ENCODE data around the gene TBC1D5. TPM values are rescaled to one million over a fixed set of nuclear protein-coding genes. Genes with fewer than 3 reads are reported as not detected.
"Not testable (repeated sequence)": the region's sequence is repeated elsewhere in the genome, so short reads cannot be mapped to it uniquely, and the experiment has no call there.

TBC1D5 gene
- total RNA-seq, 2 donors from 2014 or later: 45.3 to 53.7 TPM

DNA sequence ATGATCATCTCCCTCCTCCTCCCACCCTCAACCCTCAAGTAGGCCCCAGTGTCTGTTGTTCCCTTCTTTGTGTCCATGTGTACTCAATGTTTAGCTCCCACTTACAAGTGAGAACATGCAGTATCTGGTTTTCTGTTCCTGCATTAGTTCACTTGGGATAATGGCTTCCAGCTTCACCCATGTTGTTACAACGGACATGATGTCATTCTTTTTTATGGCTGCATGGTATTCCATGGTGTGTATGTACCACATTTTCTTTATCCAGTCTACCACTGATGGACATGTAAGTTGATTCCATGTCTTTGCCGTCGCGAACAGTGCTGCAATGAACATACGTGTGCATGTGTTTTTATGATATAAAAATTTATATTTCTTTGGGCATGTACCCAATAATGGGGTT is 16.6 kb downstream of the TBC1D5 start:
- not testable (repeated sequence) for DNase-seq (ENCODE audit: low spot score)
- intact Hi-C loops (cut with DNase I): loop anchor here in 1 of 2 donors (2.0 kb wide), 1 partner anchor 41 kb away; no protein-coding TSS in a partner anchor

DNA sequence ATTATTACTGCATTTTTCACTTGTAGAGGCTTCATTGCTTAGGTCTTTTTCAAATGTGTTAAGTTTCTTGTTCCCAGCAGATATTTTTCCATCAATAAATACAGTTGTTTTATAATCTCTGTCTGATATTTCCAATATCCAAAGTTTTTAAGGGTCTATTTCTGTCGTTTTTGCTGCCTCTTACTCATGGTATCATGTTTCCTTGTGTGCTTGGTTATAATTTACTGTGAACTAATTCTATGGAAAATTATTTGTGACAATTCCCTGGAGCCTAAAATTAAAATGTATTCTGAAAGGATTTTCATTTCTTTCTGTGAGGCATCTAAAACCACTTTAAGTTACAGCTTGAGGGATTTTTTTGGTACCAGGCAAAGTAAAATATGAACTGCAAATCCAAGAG is 17.5 kb downstream of the TBC1D5 start:
- intact Hi-C loops (cut with DNase I): loop anchor here in 1 of 2 donors (2.0 kb wide), 1 partner anchor 40 kb away; no protein-coding TSS in a partner anchor
- DNase-seq (ENCODE audit: low spot score): no peak

DNA sequence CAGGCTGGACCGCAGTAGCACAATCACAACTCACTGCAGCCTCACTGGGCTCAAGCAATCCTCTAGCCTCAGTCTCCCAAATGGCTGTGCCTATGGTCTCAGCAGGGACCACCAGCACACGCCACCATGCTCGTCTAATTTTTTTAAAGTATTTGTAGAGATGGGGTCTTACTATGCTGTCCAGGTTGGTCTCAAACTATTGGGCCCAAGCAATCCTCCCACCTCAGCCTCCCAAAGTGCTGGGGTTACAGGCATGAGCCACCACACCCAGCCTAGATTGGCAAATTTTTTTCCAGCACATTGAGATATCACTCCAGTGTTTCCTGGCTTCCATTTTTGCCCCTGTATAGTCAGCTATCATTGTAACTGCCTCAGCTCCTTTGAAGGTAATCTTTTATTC is 18.3 kb downstream of the TBC1D5 start:
- intact Hi-C loops (cut with DNase I): loop anchor here in 1 of 2 donors (2.0 kb wide), 1 partner anchor 39 kb away; no protein-coding TSS in a partner anchor

DNA sequence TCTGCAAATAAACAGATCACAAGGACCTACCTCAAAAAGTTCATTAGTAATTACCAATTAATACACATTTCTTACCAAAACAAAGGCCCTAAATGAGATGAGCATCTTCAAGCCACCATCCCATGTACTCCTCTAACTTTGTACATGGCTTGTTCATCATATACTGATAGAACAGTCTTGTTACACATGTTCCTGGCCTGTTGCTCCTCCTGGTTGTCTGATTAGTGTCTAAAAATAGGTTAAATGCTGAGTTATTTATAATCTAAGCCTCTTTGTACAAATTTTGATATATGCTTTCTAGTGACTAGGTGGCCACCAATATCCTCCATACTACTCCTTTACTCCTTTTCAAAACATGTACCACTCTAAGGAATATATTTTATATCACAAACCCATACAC is 25.0 kb downstream of the TBC1D5 start:
- intact Hi-C loops (cut with DNase I): no loop called here
- DNase-seq (ENCODE audit: low spot score): no peak

More for the DNA sequence above, 18.3 kb downstream of the TBC1D5 start:
- no peak for DNase-seq (ENCODE audit: low spot score)

DNA sequence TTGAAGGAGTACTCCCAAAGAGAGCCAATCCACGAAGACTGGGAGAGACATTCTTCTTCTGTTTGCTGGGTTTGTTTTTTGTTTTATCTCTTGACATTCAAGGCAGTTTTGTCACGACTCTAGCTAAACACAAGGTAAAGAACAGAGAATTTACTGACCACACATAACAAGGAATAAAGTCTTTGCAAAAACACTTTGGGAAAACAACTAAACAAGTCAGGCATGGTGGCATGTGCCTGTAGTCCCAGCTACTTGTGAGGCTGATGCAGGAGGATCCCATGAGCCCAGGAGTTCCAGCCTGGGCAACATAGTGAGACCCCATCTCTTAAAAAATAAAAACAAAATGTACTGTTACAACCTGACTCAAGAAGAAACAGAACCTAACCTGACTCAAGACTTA is 28.0 kb downstream of the TBC1D5 start:
- intact Hi-C loops (cut with DNase I): no loop called here
- no peak for DNase-seq (ENCODE audit: low spot score)

DNA sequence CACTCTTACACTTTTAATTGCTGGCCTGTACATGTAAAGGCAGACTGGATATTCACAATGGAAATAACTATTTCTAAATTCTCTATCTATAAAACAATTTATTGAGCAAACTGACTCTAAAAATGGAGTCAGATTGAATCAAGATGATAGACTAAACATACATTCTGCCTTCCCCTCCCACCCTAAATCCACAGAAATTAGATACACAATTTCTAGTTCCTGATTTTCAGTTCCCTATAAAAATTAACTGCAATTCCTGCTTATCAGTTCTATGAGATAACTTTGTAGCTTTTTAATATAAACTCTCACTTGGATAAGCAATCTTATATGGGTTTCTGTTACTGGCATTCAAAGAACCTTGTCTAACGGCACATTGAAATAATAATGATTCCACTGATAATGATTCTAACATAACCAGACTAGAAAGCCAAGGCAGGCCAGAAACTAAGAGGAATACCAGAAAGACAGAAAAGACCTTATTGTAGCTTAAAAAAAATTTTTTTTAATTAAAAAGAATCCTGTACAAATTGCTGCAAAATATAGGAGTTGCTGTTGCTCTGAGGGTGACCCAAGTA is 33.1 kb downstream of the TBC1D5 start:
- intact Hi-C loops (cut with DNase I): no loop called here
- no peak for DNase-seq (ENCODE audit: low spot score)

DNA sequence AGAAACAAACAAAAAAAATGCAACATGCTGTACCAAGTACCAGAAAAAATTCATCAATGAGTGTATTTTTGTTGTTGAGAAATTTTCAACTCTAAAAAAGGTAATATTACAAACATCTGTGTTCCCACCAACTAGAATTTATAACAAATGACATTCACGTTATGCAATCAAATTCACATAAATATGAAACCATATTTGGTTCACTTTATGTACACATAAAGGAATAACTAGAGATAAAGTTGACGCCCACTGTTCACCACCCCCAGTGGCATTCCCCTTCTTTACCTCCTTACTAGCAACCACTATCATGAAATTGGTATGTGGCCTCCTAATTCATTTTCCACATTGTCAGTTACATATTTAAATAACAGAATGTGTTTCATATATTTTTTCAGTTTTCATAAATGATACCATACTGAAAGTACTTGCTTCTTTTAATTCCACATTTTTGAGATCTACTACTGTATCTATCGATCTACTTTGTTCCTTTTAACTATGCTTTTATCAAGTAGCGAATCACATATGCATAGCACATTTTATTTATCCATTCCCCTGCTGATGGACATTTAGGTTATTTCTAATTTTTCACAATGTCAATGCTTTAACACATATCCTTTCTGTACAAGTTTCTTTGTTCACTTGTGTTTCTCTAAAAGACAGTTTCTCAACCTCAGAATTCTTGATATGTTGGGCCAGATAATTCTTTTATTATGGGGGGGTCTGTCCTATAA is 34.5 kb downstream of the TBC1D5 start:
- DNase-seq (ENCODE audit: low spot score): no peak

DNA sequence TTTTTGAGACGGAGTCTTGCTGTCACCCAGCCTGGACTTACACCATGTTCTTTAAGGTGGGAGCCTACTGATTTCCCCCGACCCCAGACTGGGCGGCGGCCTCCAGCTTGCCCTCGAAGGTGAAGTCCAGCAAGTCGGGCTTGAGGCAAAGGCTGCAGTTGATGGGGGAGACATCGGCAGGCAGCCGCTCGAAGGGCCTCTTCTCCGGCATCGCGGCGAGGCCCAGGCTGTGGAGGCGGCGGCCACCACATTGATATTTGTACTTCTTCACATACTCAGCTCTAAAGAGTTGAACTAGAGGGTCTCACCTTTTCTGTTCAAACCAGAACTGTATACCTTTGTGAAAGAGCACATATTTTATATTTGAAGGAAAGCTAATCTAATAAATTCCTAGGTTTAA is 36.4 kb downstream of the TBC1D5 start:
- intact Hi-C loops (cut with DNase I); DNase-seq (ENCODE audit: low spot score): not testable (repeated sequence)

More for the DNA sequence above, 34.5 kb downstream of the TBC1D5 start:
- intact Hi-C loops (cut with DNase I): no loop called here

DNA sequence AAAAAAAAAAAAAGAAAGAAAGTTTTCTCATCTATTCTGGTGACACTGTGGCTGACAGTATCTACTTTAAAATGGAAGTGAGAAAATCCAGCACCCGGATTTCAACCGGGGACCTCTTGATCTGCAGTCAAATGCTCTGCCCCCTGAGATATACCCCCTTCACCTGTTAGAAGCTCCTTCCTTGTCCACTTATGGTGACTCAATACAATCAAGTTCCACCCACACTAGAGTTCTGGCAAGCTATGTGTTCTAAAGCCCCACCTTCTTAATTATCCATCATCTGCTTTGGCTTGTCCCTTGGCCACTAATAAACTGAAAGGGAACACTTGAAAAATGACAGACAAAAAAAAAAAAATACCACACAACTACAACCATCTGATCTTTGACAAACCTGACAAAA is 42.6 kb downstream of the TBC1D5 start:
- intact Hi-C loops (cut with DNase I): not testable (repeated sequence)

DNA sequence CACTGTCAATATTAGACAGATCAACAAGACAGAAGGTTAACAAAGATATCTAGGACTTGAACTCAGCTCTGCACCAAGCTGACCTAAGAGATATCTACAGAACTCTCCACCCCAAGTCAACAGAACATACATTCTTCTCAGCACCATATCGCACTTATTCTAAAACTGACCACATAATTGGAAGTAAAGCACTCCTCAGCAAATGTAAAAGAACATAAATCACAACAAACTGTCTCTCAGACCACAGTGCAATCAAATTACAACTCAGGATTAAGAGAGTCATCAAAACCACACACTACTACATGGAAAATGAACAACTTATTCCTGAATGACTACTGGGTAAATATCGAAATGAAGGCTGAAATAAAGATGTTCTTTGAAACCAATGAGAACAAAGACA is 46.8 kb downstream of the TBC1D5 start:
- intact Hi-C loops (cut with DNase I); DNase-seq (ENCODE audit: low spot score): not testable (repeated sequence)

More for the DNA sequence above, 42.6 kb downstream of the TBC1D5 start:
- DNase-seq (ENCODE audit: low spot score): not testable (repeated sequence)

DNA sequence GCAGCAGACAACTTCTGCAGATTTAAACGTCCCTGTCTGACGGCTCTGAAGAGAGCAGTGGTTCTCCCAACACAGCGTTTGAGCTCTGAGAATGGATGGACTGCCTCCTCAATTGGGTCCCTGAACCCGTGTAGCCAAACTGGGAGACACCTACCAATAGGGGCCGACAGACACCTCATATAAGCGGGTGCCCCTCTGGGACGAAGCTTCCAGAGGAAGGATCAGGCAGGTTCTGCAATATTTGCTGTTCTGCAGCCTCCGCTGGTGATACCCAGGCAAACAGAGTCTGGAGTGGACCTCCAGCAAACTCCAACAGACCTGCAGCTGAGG is 48.8 kb downstream of the TBC1D5 start:
- DNase-seq (ENCODE audit: low spot score): not testable (repeated sequence)

DNA sequence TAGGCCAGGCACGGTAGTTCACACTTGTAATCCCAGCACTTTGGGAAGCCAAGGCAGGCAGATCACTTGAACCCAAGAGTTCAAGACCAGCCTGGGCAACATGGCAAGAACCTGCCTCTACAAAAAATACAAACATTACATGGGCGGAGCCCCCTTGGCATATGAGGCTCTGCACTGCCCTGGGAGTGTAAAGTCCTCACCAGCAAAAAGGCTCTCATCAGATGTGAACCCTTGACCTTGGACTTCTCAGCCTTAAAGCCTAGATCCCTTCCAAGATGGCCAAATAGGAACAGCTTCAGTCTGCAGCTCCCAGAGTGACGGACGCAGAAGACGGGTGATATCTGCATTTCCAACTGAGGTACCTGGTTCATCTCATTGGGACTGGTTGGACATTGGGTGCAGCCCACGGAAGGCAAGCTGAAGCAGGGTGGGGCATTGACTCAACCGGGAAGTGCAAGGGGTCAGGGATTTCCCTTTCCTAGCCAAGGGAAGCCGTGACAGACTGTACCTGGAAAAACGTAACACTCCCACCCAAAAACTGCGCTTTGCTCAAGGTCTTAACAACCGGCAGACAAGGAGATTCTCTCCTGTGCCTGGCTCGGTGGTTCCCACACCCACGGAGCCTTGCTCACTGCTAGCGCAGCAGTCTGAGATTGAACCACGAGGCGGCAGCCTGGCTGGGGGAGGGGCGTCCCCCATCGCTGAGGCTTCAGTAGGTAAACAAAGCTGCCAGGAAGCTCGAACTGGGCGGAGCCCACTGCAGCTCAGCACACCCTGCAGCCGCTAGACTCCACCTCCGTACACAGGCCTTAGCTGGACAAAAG is 49.4 kb downstream of the TBC1D5 start:
- not testable (repeated sequence) for DNase-seq (ENCODE audit: low spot score)
- intact Hi-C loops (cut with DNase I): loop anchor here in 1 of 2 donors (2.0 kb wide), 1 partner anchor 56 kb away; no protein-coding TSS in a partner anchor

More for the DNA sequence above, 48.8 kb downstream of the TBC1D5 start:
- intact Hi-C loops (cut with DNase I): loop anchor here in 1 of 2 donors (2.0 kb wide), 1 partner anchor 57 kb away; no protein-coding TSS in a partner anchor

DNA sequence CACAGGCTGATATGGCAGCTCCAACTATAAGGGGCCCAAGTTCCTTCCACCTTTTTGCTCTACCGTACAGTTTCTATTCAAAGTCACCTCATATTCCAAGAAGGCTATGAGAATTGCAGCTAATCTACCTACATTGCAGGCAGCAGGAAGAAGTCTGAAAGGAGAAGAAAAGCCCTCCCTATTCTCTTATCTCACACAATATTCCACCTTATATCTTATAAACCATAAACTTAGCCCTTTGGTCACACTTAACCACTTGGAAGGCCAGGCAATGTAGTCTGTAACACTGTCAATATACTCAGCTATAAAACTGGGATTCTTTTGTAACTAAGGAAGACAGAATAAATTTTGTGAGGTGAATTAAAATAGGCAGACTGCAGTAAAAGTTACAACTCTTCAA is 54.9 kb downstream of the TBC1D5 start:
- no peak for DNase-seq (ENCODE audit: low spot score)
- intact Hi-C loops (cut with DNase I): no loop called here

DNA sequence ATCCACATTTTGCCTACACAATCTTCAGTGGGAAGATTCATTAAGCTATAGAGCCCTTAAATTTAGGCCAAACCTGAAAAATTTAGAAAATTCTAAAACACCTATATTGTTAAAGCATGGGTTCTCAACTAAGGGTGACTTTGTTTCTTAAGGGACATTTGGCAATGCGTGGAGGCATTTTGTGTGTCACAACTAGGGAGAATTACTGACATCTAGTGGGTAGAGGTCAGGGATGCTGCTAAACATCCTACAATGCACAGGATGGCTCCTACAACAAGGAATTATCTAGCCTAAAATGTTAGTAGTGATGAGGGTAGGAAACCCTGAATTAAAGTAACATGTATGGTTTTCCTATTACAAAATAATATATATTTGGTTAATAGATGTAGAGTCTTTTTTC is 55.8 kb downstream of the TBC1D5 start:
- intact Hi-C loops (cut with DNase I): no loop called here
- no peak for DNase-seq (ENCODE audit: low spot score)

DNA sequence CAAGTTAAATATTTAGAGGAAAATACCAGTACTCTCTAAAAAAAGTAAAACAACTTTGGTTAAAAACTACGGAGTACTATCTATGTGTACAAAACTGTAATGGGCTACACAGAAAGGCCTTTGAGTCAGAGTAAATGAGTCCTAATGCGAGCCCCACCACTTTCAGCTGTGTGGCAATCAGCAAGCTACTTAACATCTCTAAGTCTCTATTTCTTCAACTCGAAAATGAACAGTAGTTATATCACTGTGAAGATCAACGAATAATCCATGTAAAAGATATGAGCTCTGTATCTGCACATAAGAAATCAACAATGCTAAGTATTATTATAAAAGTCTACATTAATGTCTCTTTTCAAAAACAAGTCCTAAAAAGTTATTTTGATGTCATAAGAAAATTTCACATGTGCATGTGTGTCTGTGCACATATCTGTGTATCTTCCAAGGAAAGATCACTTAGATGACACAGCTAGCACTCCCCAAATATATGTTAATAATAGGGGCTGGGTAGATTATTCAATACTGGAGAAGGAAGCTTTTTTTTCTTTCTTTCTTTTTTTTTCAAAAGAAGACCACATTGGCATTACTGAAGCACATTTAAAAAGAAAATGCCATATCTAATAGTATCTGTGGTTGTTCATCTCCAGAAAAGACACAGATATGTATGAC is 58.8 kb downstream of the TBC1D5 start:
- DNase-seq (ENCODE audit: low spot score): no peak
- intact Hi-C loops (cut with DNase I): loop anchor here in 1 of 2 donors (2.0 kb wide), 1 partner anchor 41 kb away; no protein-coding TSS in a partner anchor

DNA sequence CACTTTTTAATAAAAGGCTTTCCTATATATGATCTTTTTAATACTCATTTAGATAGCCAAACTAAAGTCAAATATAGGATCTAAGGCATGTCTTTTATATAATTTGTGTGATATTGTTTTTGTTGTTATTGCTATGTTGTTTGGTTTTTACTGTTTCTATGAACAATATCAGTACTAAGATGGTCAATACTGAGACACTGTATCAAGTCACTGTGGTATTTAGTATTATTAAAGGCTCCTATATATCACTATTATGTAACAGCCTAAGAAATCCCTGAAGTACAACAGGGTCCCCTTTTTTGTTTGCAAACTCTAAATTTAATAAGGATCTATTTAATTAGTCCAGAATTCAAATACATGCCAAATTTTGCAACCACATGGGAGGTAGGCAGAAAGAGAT is 61.9 kb downstream of the TBC1D5 start:
- intact Hi-C loops (cut with DNase I): no loop called here

DNA sequence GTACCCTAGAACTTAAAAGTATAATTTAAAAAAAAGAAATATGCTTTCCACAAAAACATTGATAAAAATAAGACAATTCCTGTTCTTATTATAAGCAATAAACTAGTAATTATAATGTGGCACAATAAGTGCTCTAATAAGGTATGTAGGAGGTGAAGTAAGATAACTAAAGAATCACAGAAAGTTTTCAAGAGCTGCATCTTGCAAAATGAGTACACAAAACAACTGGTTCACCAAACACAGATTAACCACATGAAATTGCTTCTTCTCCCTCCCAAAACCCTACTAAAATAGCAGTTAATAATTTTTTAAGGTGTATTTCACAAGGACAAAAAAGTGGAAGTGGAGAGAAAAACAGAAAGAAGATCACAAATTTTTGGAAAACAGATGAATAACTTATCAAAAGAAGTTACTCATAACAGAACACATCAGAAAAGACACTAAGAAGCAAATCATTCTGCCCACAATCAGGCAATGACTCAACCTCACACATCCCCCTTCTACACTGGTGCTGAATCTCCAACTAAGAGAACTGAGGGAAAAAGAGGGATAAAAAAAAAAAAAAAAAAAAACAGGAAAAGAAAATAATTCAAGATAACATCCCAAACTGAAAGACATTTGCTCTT is 64.2 kb downstream of the TBC1D5 start:
- intact Hi-C loops (cut with DNase I): no loop called here
- DNase-seq (ENCODE audit: low spot score): no peak

More for the DNA sequence above, 61.9 kb downstream of the TBC1D5 start:
- DNase-seq (ENCODE audit: low spot score): no peak

DNA sequence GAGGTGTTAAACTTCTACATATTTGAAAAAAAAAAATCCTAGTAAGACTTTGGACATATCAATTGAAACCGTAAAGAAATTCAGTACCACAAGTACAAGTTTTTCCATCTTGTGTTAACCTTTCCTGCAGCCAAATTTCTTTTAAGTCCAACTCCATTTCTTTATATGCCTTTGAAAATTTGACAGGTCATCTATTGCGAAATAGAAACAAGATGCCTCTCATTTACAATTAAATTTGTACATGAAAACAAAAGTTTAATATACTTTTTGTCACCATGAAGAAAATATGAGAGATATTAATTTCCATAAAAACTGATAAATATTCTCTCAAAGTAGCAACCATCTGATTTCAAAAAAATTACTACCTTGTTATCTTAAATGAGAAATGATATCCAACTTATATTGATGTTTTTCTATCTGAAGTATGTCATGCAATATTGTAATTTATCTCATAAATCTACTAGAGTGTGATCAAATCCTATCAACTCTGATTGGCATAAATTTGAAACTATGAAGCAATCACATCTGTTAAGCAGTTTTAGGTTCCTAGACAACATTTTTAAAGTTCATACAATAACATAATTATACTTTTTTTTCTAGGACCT is 68.2 kb downstream of the TBC1D5 start:
- DNase-seq (ENCODE audit: low spot score): no peak
- intact Hi-C loops (cut with DNase I): no loop called here
